Measurements from ENCODE around the gene SEMA3D.

- TF ChIP-seq CTCF (conservative IDR thresholded peaks at IDR 0.05; ENCODE audit: low read depth, low read length) (no peak), POLR2A (IDR thresholded peaks at IDR 0.05; ENCODE audit: low read depth, low read length) (no peak), MXI1 (IDR thresholded peaks at IDR 0.05; ENCODE audit: borderline replicate concordance, low read depth, low read length) (no peak), NFE2L2 (IDR thresholded peaks at IDR 0.05; ENCODE audit: low read depth, low read length) (no peak), RAD21 (IDR thresholded peaks at IDR 0.05; ENCODE audit: low read length) (no peak), USF2 (IDR thresholded peaks at IDR 0.05; ENCODE audit: low read depth, low read length) (no peak), RFX5 (IDR thresholded peaks at IDR 0.05; ENCODE audit: low read depth, low read length) (no peak), FOS (IDR thresholded peaks at IDR 0.05; ENCODE audit: low read depth, low read length) (no peak), BHLHE40 (IDR thresholded peaks at IDR 0.05; ENCODE audit: low read depth, low read length) (no peak), ELK1 (IDR thresholded peaks at IDR 0.05; ENCODE audit: borderline replicate concordance, low read depth, low read length) (no peak)
These were observed 22.5 kb downstream of the SEMA3D start for GRCh38 chr7:85164376-85164775.
